Gastroesophageal sphincter (tissue), 4 donors: Measurements from ENCODE around the gene RNF187. TPM values are rescaled to one million over a fixed set of nuclear protein-coding genes. Genes with fewer than 3 reads are reported as not detected.

Source experiments
- ATAC-seq: fragments of 150-250 bp; one replicate; pipeline ENCODE4 v1.9.1; 2016; ENCODE audit warnings: mild to moderate bottlenecking, moderate library complexity
- H3K27ac ChIP-seq, 4 donors: fragments of 200-600 bp; sonication (generic) in 3 of 4; 1 replicate in 3 of 4; 2 replicates in 1 of 4; pipeline ENCODE4 v1.5.1; 2016 to 2019
- H3K27me3 ChIP-seq: fragments of 200-600 bp; sonication (generic); one replicate; pipeline ENCODE4 v1.5.1; 2019
- H3K36me3 ChIP-seq, 2 donors: fragments of 200-600 bp; sonication (generic); one replicate each; pipeline ENCODE4 v1.5.1; 2019; ENCODE audit warnings: control low read depth in 1 of 2
- H3K4me1 ChIP-seq, 3 donors: fragments of 200-600 bp; sonication (generic); 1 replicate in 2 of 3; 2 replicates in 1 of 3; pipeline ENCODE4 v1.5.1; 2016 to 2019; ENCODE audit warnings: control low read depth in 2 of 3
- H3K4me3 ChIP-seq, 2 donors: fragments of 200-600 bp; sonication (generic); one replicate each; pipeline ENCODE4 v1.5.1; 2019; ENCODE audit warnings: mild to moderate bottlenecking in 1 of 2, moderate library complexity in 1 of 2
- H3K9me3 ChIP-seq, 3 donors: fragments of 200-600 bp; sonication (generic); one replicate each; pipeline ENCODE4 v1.5.1; 2017 to 2019; ENCODE audit warnings: control low read depth in 2 of 3
- CTCF ChIP-seq, 4 experiments: fragments of 200-600 bp in 2 of 4; fragments of 450-650 bp in 2 of 4; sonication (generic) in 1 of 4; IDR thresholded peaks; one replicate each; pipeline ENCODE4 v1.5.1; 2017 to 2019; ENCODE audit warnings: antibody characterized with exemption in 4 of 4, mild to moderate bottlenecking in 2 of 4, moderate library complexity in 2 of 4
- EP300 ChIP-seq: sonication (generic); formaldehyde crosslinking; IDR thresholded peaks from one replicate; pipeline ENCODE4 v1.6.1; 2017; ENCODE audit warnings: antibody characterized with exemption, mild to moderate bottlenecking
- POLR2A ChIP-seq, 2 donors: fragments of 450-650 bp; IDR thresholded peaks; one replicate each; pipeline ENCODE4 v1.6.1; 2017; ENCODE audit warnings: antibody characterized with exemption in 2 of 2, mild to moderate bottlenecking in 2 of 2, moderate library complexity in 1 of 2
- POLR2AphosphoS5 ChIP-seq: sonication (generic); formaldehyde crosslinking; IDR thresholded peaks from one replicate; pipeline ENCODE4 v1.6.1; 2017; ENCODE audit warnings: antibody characterized with exemption
- WGBS, 2 donors: methylation state at CpG; one replicate each; pipeline ENCODE4 v1.1.5; 2018; ENCODE audit warnings: low coverage in 1 of 2; 5-methylcytosine and 5-hydroxymethylcytosine counted together
- total RNA-seq, 4 donors: library from RNA; depleted of rRNA; stranded (reverse); fragments of >200 nt; gene quantifications; one replicate each; pipeline ENCODE4 v1.1.0, GENCODE V29; 2016

RNF187 gene
- total RNA-seq, 4 donors from 2014 or later: 33.9 to 80.6 (median 52.4) TPM

GRCh38 chr1:228459091-228459993 is 27.8 kb upstream of the RNF187 start:
- TF ChIP-seq EP300: no peak
- peak; percentile 25 to 68 (median 58) for TF ChIP-seq CTCF (IDR thresholded peaks at IDR 0.05)
- WGBS, 2 donors: 9 to 11% methylated on average over 12 to 27 of the region's 41 CpGs
- Histone ChIP-seq H3K27ac (peak overlapping the region in 3 of 4 donors; percentile 68 to 85 (median 83)), H3K9me3 (no peaks in the 10 kb centered on the region), H3K27me3 (peaks cover 100% of the 10 kb centered on the region), H3K4me1 (peaks cover 0 to 46% (median 12%) of the 10 kb centered on the region in 3 donors), H3K36me3 (no peaks in the 10 kb centered on the region), H3K4me3 (peak overlapping the region; percentile 15 to 55)
- peak; percentile 63 for ATAC-seq

GRCh38 chr1:228460821-228461220 is 26.4 kb upstream of the RNF187 start:
- H3K27me3 ChIP-seq: peaks cover 100% of the 10 kb centered on the region
- ATAC-seq: no peak
- WGBS, 2 donors: 79 to 88% methylated on average over 1 to 2 of the region's 2 CpGs

GRCh38 chr1:228462560-228462959 is 24.6 kb upstream of the RNF187 start:
- no peaks in the 10 kb centered on the region for H3K36me3 ChIP-seq
- no peaks in the 10 kb centered on the region for H3K9me3 ChIP-seq
- H3K27me3 ChIP-seq: peaks cover 100% of the 10 kb centered on the region
- no peak for ATAC-seq
- H3K4me1 ChIP-seq: peaks cover 0 to 49% (median 16%) of the 10 kb centered on the region in 3 donors
- TF ChIP-seq CTCF (IDR thresholded peaks at IDR 0.05) (no peak), EP300 (no peak), POLR2AphosphoS5 (no peak), POLR2A (IDR thresholded peaks at IDR 0.05) (no peak)
- H3K4me3 ChIP-seq: no peak overlapping the region
- WGBS, 2 donors: 75 to 76% methylated on average over 4 to 5 of the region's 5 CpGs
- H3K27ac ChIP-seq: no peak overlapping the region

More at GRCh38 chr1:228460821-228461220, 26.4 kb upstream of the RNF187 start:
- H3K4me3 ChIP-seq: no peak overlapping the region
- H3K9me3 ChIP-seq: no peaks in the 10 kb centered on the region
- H3K4me1 ChIP-seq: peaks cover 0 to 56% (median 18%) of the 10 kb centered on the region in 3 donors
- TF ChIP-seq EP300: no peak
- TF ChIP-seq POLR2AphosphoS5: no peak
- no peak for TF ChIP-seq CTCF (IDR thresholded peaks at IDR 0.05)
- no peak for TF ChIP-seq POLR2A (IDR thresholded peaks at IDR 0.05)
- no peak overlapping the region for H3K27ac ChIP-seq
- H3K36me3 ChIP-seq: no peaks in the 10 kb centered on the region

- H3K27me3 ChIP-seq: peaks cover 100% of the 10 kb centered on the region
- ATAC-seq: no peak
Measured at GRCh38 chr1:228463009-228463558, 24.1 kb upstream of the RNF187 start.

More at GRCh38 chr1:228463009-228463558, 24.1 kb upstream of the RNF187 start:
- WGBS, 2 donors: 50 to 51% methylated on average over 7 of the region's 7 CpGs
- H3K4me1 ChIP-seq: peaks cover 0 to 44% (median 15%) of the 10 kb centered on the region in 3 donors
- no peak overlapping the region for H3K27ac ChIP-seq
- H3K36me3 ChIP-seq: no peaks in the 10 kb centered on the region
- H3K9me3 ChIP-seq: no peaks in the 10 kb centered on the region
- TF ChIP-seq EP300 (no peak), POLR2AphosphoS5 (no peak), CTCF (IDR thresholded peaks at IDR 0.05) (no peak), POLR2A (IDR thresholded peaks at IDR 0.05) (no peak)
- no peak overlapping the region for H3K4me3 ChIP-seq
